ENCODE results near the gene CEACAM20. TPM values are rescaled to one million over a fixed set of nuclear protein-coding genes. Genes with fewer than 3 reads are reported as not detected.
A peak's percentile ranks its signal among the peaks of the same experiment; 100 is the strongest.
"Not testable (repeated sequence)": the region's sequence is repeated elsewhere in the genome, so short reads cannot be mapped to it uniquely, and the experiment has no call there.

Gene CEACAM20
- total RNA-seq, 1 donor from 2014 or later, result 0.35 TPM

GRCh38 chr19:44553478-44554171, 24.1 kb upstream of the CEACAM20 start:
- intact Hi-C loops (cut with DNase I), result no loop called here
- Histone ChIP-seq H3K9me3 (no peaks in the 10 kb centered on the region), H3K27me3 (no peaks in the 10 kb centered on the region), H3K27ac (no peak overlapping the region), H3K4me3 (no peak overlapping the region), H3K36me3 (no peaks in the 10 kb centered on the region), H3K4me1 (no peaks in the 10 kb centered on the region)
- no peak for TF ChIP-seq CTCF (IDR thresholded peaks at IDR 0.05)
- DNase-seq, result no peak
- no peak for ATAC-seq

GRCh38 chr19:44552324-44552723, 22.8 kb upstream of the CEACAM20 start:
- intact Hi-C loops (cut with DNase I), result no loop called here
- Histone ChIP-seq H3K27ac (no peak overlapping the region), H3K27me3 (peaks cover 4% of the 10 kb centered on the region), H3K4me3 (no peak overlapping the region), H3K9me3 (no peaks in the 10 kb centered on the region), H3K4me1 (no peaks in the 10 kb centered on the region), H3K36me3 (no peaks in the 10 kb centered on the region)
- DNase-seq (peak; percentile 66), ATAC-seq (peak; percentile 90)
- TF ChIP-seq CTCF (IDR thresholded peaks at IDR 0.05), result peak; percentile 49

GRCh38 chr19:44551850-44552249, 22.4 kb upstream of the CEACAM20 start:
- DNase-seq (no peak), ATAC-seq (no peak)
- H3K9me3 ChIP-seq, result no peaks in the 10 kb centered on the region
- no peak overlapping the region for H3K4me3 ChIP-seq
- H3K27me3 ChIP-seq, result peaks cover 4% of the 10 kb centered on the region
- no peaks in the 10 kb centered on the region for H3K4me1 ChIP-seq
- intact Hi-C loops (cut with DNase I), result no loop called here
- H3K36me3 ChIP-seq, result no peaks in the 10 kb centered on the region
- no peak overlapping the region for H3K27ac ChIP-seq
- TF ChIP-seq CTCF (IDR thresholded peaks at IDR 0.05), result no peak

GRCh38 chr19:44550976-44551375, 21.5 kb upstream of the CEACAM20 start:
- H3K9me3 ChIP-seq; H3K27ac ChIP-seq; H3K36me3 ChIP-seq; H3K4me3 ChIP-seq; ATAC-seq; H3K4me1 ChIP-seq; H3K27me3 ChIP-seq; intact Hi-C loops (cut with DNase I); DNase-seq: not testable (repeated sequence)

GRCh38 chr19:44549507-44549906, 20.0 kb upstream of the CEACAM20 start:
- H3K36me3 ChIP-seq, result no peaks in the 10 kb centered on the region
- H3K4me3 ChIP-seq, result no peak overlapping the region
- no peak for ATAC-seq
- TF ChIP-seq CTCF (IDR thresholded peaks at IDR 0.05), result no peak
- H3K9me3 ChIP-seq, result no peaks in the 10 kb centered on the region
- peaks cover 4% of the 10 kb centered on the region for H3K27me3 ChIP-seq
- no peaks in the 10 kb centered on the region for H3K4me1 ChIP-seq
- intact Hi-C loops (cut with DNase I), result no loop called here
- no peak for DNase-seq
- no peak overlapping the region for H3K27ac ChIP-seq

GRCh38 chr19:44548736-44549135, 19.3 kb upstream of the CEACAM20 start:
- no peak for DNase-seq
- Histone ChIP-seq H3K4me1 (no peaks in the 10 kb centered on the region), H3K36me3 (no peaks in the 10 kb centered on the region), H3K4me3 (no peak overlapping the region), H3K9me3 (no peaks in the 10 kb centered on the region), H3K27ac (no peak overlapping the region), H3K27me3 (peaks cover 4% of the 10 kb centered on the region)
- no peak for TF ChIP-seq CTCF (IDR thresholded peaks at IDR 0.05)
- no peak for ATAC-seq
- intact Hi-C loops (cut with DNase I), result no loop called here

All from upper lobe of right lung (tissue), 1 donor.